ENCODE results near the gene TSPEAR. TPM values are rescaled to one million over a fixed set of nuclear protein-coding genes. Genes with fewer than 3 reads are reported as not detected.
"Not testable (repeated sequence)": the region's sequence is repeated elsewhere in the genome, so short reads cannot be mapped to it uniquely, and the experiment has no call there.

The TSPEAR gene
- polyA plus RNA-seq, 5 donors = 2.0 to 4.4 (median 3.0) TPM

- no peak for DNase-seq
Measured at GRCh38 chr21:44490816-44491215, 220.6 kb downstream of the TSPEAR start.

- no peak for DNase-seq
Measured at GRCh38 chr21:44490405-44490804, 221.0 kb downstream of the TSPEAR start.

- DNase-seq = no peak
Measured at GRCh38 chr21:44489962-44490361, 221.4 kb downstream of the TSPEAR start.

GRCh38 chr21:44487831-44488230, 223.5 kb downstream of the TSPEAR start:
- DNase-seq = no peak

GRCh38 chr21:44486302-44486701, 225.1 kb downstream of the TSPEAR start:
- DNase-seq = no peak

GRCh38 chr21:44485796-44486195, 225.6 kb downstream of the TSPEAR start:
- no peak for DNase-seq

- DNase-seq = no peak
Measured at GRCh38 chr21:44485254-44485793, 226.0 kb downstream of the TSPEAR start.

- no peak for DNase-seq
Measured at GRCh38 chr21:44484498-44485253, 226.7 kb downstream of the TSPEAR start.

- DNase-seq = no peak
Measured at GRCh38 chr21:44483288-44484237, 227.8 kb downstream of the TSPEAR start.

GRCh38 chr21:44482581-44483287, 228.6 kb downstream of the TSPEAR start:
- DNase-seq = no peak

GRCh38 chr21:44480200-44481053, 230.9 kb downstream of the TSPEAR start:
- DNase-seq = no peak

- not testable (repeated sequence) for DNase-seq
Measured at GRCh38 chr21:44479556-44480199, 231.7 kb downstream of the TSPEAR start.

GRCh38 chr21:44478801-44479167, 232.6 kb downstream of the TSPEAR start:
- DNase-seq = no peak

GRCh38 chr21:44478124-44478800, 233.1 kb downstream of the TSPEAR start:
- DNase-seq = no peak

- no peak for DNase-seq
Measured at GRCh38 chr21:44477712-44478111, 233.7 kb downstream of the TSPEAR start.

- DNase-seq = no peak
Measured at GRCh38 chr21:44477131-44477530, 234.2 kb downstream of the TSPEAR start.

GRCh38 chr21:44475266-44475845, 236.0 kb downstream of the TSPEAR start:
- DNase-seq = no peak

GRCh38 chr21:44473915-44474555, 237.3 kb downstream of the TSPEAR start:
- no peak for DNase-seq

GRCh38 chr21:44471996-44472395, 239.4 kb downstream of the TSPEAR start:
- DNase-seq = no peak

Measured in right lung (tissue), 5 donors.